Omental fat pad (tissue), 4 donors: ENCODE measurements around the gene PHAF1. TPM values are rescaled to one million over a fixed set of nuclear protein-coding genes. Genes with fewer than 3 reads are reported as not detected.

Experiments used
- ATAC-seq: fragments of 150-250 bp; one replicate; pipeline ENCODE4 v1.9.1; 2016; ENCODE audit warnings: mild to moderate bottlenecking, moderate library complexity; ENCODE audit not compliant: low FRiP score
- DNase-seq: peaks from one replicate; pipeline ENCODE4 v3.0.0-alpha.2; 2019; ENCODE audit warnings: low spot score
- total RNA-seq, 4 donors: library from RNA; depleted of rRNA; stranded (reverse); fragments of >200 nt; gene quantifications; one replicate each; pipeline ENCODE4 v1.1.0, GENCODE V29; 2016
- TF ChIP-seq, protein P1 (sequence below), 3 donors: fragments of 450-650 bp; IDR thresholded peaks; one replicate each; pipeline ENCODE4 v1.5.1; 2016 to 2017; ENCODE audit warnings: antibody characterized with exemption in 3 of 3, mild to moderate bottlenecking in 3 of 3, moderate library complexity in 2 of 3

Gene PHAF1
- total RNA-seq, 4 donors from 2014 or later = 12.1 to 28.8 (median 16.4) TPM

DNA sequence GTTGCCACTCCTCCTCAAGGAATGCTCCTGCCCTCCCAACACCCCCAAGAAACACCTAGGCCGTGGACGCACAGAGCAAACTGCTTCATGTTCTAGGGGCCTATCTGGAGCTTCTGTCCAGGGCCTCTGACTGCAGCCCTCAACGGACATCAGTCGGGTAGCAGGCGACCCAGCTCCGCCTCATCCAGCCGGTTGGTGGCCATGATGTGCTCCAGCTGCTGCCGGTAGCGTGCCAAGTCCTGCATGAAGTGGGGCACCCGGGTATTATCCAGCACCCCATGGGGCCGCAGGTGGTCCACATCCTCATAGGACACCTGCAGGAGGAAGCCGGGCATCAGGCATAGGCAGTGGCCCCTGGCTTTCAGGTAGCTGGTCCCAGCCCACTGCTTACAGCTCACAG is 66.9 kb downstream of the PHAF1 start:
- ATAC-seq = no peak
- TF ChIP-seq, protein P1, sequence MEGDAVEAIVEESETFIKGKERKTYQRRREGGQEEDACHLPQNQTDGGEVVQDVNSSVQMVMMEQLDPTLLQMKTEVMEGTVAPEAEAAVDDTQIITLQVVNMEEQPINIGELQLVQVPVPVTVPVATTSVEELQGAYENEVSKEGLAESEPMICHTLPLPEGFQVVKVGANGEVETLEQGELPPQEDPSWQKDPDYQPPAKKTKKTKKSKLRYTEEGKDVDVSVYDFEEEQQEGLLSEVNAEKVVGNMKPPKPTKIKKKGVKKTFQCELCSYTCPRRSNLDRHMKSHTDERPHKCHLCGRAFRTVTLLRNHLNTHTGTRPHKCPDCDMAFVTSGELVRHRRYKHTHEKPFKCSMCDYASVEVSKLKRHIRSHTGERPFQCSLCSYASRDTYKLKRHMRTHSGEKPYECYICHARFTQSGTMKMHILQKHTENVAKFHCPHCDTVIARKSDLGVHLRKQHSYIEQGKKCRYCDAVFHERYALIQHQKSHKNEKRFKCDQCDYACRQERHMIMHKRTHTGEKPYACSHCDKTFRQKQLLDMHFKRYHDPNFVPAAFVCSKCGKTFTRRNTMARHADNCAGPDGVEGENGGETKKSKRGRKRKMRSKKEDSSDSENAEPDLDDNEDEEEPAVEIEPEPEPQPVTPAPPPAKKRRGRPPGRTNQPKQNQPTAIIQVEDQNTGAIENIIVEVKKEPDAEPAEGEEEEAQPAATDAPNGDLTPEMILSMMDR (IDR thresholded peaks at IDR 0.05) = no peak
- no peak for DNase-seq

DNA sequence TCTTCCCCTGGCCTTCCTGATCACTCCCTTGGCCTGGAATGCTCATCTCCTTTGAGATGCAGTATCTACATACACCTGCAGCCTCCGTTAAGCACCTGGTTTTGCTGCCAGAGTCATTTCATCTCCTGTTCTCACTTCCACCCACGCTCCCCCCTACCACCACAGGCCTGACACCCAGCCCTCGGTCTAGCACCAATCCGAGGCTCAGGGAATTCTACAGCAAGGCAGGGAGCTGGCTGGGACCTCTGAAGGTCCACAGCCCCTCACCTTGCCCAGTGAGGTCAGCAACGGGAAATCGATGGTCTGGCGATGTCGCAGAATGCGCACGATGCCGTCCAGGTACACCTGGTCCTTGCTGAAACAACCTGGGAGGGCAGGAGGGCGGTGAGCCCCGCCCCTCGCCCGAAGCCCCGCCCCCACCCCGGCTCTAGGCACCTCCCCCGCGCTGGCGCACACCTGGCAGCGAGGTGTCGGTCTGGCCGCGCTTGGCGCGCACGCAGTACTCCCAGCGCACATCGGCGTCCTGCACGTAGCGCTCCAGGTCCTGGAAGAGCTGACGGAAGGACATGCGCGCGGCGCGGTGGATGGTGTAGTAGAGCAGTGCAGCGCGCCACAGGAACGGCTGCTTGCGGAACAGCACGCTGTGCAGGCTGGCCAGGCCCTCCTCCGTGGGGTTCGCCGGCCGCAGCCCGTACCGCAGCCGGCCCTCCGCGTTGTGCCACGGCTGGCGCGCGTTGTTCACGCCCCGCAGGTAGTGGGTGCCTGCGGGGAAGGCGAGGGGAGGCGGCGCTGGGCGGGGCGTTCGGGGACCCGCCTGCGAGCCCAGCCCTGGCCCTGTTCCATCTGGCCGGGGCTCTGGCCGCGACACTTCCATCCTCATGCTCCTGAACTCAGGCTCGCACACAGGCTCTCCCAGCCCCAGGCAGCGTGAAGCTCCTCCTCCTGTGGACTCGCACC is 68.3 kb downstream of the PHAF1 start:
- DNase-seq (no peak), ATAC-seq (peak; percentile 22)
- TF ChIP-seq, protein P1 (IDR thresholded peaks at IDR 0.05) = no peak

DNA sequence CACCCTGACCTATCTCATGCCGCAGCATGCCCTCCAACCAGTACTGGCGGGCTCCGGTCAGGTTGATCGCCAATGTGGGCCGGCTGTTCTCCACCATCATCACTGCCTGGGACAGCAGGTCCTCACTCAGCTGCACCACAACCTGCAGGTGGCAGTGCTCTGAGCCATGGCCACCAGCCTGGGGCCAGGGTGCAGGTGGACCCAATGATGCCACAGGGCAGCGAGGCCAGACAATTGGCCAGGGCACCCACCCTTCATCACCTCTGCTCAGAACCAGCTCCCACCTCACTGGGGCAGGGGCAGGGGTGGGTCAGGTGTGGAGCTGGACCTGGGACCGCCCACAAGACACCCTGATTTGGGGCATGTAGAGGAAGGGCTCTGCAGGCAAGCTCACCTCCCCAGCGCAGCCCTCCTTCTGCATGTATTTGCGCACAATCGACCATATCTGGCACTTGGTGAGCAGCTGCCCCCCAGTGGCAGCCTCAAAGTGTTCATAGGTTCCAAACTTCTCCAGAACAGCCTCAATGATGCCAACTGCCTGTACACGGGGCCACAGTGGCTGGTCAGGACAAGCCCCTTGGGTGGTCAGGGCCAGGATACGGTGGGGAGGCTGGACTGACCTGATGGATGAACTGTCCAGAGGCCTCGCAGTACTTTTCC is 69.8 kb downstream of the PHAF1 start:
- TF ChIP-seq, protein P1 (IDR thresholded peaks at IDR 0.05) = no peak
- ATAC-seq = no peak
- no peak for DNase-seq

DNA sequence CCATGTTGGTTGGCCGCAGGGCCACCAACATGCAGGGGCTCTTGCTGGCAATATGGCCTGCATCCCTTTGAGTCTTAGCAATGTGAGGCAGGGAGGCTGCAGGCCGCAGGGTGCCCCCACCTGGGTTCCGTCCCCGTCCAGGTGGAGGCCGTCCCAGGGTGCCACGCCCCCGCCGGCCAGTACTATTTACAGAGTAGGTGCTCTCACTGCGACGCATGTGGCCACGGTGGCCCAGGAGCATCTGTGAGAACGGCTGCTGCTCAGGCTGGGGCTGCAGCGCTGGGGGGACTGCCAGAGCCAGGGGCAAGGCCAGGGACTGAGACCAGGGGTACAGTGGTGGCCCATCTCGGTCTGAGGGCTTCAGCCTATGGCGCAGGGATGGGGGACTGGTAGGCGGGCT is 70.4 kb downstream of the PHAF1 start:
- TF ChIP-seq, protein P1 (IDR thresholded peaks at IDR 0.05) = no peak
- ATAC-seq (no peak), DNase-seq (no peak)

DNA sequence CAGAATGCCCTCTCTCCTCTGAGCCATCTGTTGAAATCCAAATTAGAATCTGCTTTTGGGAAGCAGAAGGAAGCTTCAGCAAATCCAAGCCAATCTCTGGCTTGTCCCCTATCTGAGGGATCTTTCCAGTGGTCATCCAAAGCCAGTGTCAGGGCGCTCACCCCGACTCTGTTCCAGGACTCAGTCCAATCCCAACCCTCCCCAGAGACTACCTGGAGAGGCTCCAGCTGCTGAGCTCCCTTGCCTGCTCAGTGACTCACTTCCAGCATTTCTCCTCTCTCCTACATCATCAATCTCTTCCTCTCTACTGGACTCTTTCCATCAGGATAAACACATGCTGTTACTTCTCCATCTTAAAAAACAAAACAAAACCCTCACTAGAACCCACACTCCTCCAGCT is 71.6 kb downstream of the PHAF1 start:
- no peak for DNase-seq
- TF ChIP-seq, protein P1 (IDR thresholded peaks at IDR 0.05) = no peak
- ATAC-seq = peak; percentile 37

DNA sequence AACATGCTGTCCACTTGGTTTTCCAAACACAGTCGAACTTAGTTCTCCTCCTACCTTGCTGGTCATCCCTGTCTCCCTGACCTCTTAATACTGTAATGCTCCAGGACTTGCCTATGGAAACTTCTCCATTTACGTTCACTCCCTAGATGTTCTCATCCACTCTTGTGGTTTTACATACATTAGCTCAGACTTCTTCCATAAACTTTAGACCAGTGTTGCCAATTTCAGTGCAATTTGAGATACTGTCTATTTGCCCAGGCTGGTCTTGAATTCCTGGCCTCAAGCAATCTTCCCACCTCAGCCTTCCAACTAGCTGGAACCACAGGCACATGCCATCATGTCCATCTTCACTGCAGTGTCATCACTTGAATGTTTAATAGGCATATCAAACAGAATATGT is 72.5 kb downstream of the PHAF1 start:
- TF ChIP-seq, protein P1 (IDR thresholded peaks at IDR 0.05) = no peak
- DNase-seq (no peak), ATAC-seq (no peak)
